Epidermal melanocyte (primary cell): ENCODE results near the gene RNASEH2C.
"Not testable (repeated sequence)": the region's sequence is repeated elsewhere in the genome, so short reads cannot be mapped to it uniquely, and the experiment has no call there.

Experiments
- DNase-seq: peaks from one replicate; pipeline ENCODE4 v3.0.0; 2011; ENCODE audit warnings: low spot score; ENCODE audit not compliant: insufficient read length

RNASEH2C gene

GRCh38 chr11:65717906-65718305, 2.7 kb downstream of the RNASEH2C start:
- DNase-seq = no peak

- no peak for DNase-seq
These were observed 3.7 kb downstream of the RNASEH2C start for GRCh38 chr11:65716774-65717405.

- DNase-seq = no peak
These were observed 4.3 kb downstream of the RNASEH2C start for GRCh38 chr11:65716302-65716701.

- no peak for DNase-seq
These were observed 6.2 kb downstream of the RNASEH2C start for GRCh38 chr11:65714433-65714832.

- DNase-seq = no peak
These were observed 7.2 kb downstream of the RNASEH2C start for GRCh38 chr11:65713212-65713969.

GRCh38 chr11:65712633-65713076, 7.9 kb downstream of the RNASEH2C start:
- DNase-seq = no peak

GRCh38 chr11:65711785-65712632, 8.6 kb downstream of the RNASEH2C start, which contains the start of gene KAT5:
KAT5 (plus strand) TSS chr11:65712252; CDS start chr11:65712268, 16 bp downstream.
- DNase-seq = peak; percentile 86

GRCh38 chr11:65710421-65710820, 10.2 kb downstream of the RNASEH2C start:
- DNase-seq = no peak

- no peak for DNase-seq
These were observed 10.9 kb downstream of the RNASEH2C start for GRCh38 chr11:65709661-65710060.

GRCh38 chr11:65708451-65708850, 12.1 kb downstream of the RNASEH2C start:
- DNase-seq = no peak

- DNase-seq = not testable (repeated sequence)
These were observed 13.6 kb downstream of the RNASEH2C start for GRCh38 chr11:65707002-65707401.

- DNase-seq = not testable (repeated sequence)
These were observed 14.3 kb downstream of the RNASEH2C start for GRCh38 chr11:65706303-65706763.

GRCh38 chr11:65703846-65704245, 16.8 kb downstream of the RNASEH2C start:
- no peak for DNase-seq

GRCh38 chr11:65701686-65702085, 18.9 kb downstream of the RNASEH2C start:
- DNase-seq = no peak

GRCh38 chr11:65700399-65700798, 20.2 kb downstream of the RNASEH2C start:
- DNase-seq = no peak

- no peak for DNase-seq
These were observed 21.3 kb downstream of the RNASEH2C start for GRCh38 chr11:65699306-65699705.

- no peak for DNase-seq
These were observed 22.4 kb downstream of the RNASEH2C start for GRCh38 chr11:65698205-65698604.

GRCh38 chr11:65696802-65697552, 23.6 kb downstream of the RNASEH2C start:
- DNase-seq = no peak

GRCh38 chr11:65695459-65696241, 24.9 kb downstream of the RNASEH2C start:
- DNase-seq = no peak

GRCh38 chr11:65692367-65692766, 28.2 kb downstream of the RNASEH2C start:
- no peak for DNase-seq
